Ammon's horn (tissue), 1 donor: ENCODE data around the gene KATNB1.
"Not testable (repeated sequence)": the region's sequence is repeated elsewhere in the genome, so short reads cannot be mapped to it uniquely, and the experiment has no call there.

Experiments
- DNase-seq: peaks from one replicate; pipeline ENCODE4 v3.0.0-alpha.2; 2016; ENCODE audit warnings: low spot score

KATNB1 gene

DNA sequence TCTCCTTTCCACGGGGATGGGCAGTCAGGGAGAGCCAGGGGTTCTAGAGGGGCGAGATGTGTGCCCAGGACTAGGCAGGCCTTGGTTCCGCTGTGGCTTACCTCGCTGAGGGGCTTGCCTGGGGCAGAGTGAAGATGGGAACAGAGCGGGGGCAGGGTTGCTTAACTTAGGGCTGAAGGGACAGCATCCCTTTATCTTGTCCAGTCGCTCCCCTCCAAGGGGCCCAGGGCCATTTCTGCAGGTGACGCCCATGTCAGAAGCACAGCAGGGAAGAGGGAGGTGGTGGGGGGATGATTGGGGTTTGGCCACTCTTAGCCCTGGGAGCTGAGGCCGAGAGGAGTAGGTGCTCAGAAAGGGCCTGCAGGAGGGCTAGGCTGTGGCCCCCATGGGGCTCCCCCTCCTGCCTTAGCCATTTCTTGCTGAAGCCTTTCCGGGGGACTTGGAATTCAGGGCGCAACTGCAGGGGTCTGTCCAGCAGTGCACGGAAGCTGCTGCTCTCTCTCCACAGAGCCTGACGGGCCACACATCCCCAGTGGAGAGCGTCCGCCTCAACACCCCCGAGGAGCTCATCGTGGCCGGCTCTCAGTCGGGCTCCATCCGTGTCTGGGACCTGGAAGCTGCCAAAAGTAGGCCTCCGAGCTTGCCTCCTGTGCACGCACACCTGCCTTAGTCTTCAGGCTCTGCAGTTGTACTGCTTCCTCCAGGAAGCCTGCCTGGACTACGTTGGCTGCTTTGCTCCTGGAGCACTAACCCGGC lies 8.5 kb downstream of the KATNB1 start:
- DNase-seq, result no peak

DNA sequence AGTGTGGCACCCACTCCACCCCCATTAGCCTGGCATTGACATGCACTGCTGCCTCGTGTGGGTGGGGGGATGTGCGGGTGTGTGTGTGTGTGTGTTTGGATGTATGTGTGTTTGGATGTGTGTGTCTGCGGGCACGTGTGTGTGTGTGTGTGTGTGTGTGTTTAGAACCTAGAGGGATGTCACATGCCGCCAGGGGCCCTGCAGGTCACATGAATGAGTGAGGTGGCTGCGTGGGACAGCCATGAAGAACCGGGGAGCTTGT lies 9.0 kb downstream of the KATNB1 start:
- no peak for DNase-seq

GRCh38 chr16:57745768-57746167 lies 10.2 kb downstream of the KATNB1 start:
- no peak for DNase-seq

GRCh38 chr16:57746316-57746715 lies 10.7 kb downstream of the KATNB1 start:
- not testable (repeated sequence) for DNase-seq

DNA sequence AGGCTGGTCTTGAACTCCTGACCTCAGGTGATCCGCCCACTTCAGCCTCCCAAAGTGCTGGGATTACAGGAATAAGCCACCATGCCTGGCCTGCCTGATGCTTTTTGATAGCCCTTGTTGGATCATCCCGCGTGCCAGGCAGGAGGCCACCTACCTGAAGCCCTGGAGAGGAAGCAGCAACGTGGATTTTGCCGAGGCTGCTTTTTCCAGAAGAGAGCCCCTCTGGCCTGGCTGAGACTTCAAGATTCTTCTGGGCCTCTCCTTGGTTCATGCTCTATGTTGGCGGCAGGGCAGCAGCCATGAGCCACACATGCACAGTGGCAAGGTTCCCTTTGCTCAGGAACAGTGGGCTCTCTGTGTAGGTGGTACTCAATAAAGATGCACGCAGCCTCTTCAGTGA lies 11.5 kb downstream of the KATNB1 start:
- no peak for DNase-seq

DNA sequence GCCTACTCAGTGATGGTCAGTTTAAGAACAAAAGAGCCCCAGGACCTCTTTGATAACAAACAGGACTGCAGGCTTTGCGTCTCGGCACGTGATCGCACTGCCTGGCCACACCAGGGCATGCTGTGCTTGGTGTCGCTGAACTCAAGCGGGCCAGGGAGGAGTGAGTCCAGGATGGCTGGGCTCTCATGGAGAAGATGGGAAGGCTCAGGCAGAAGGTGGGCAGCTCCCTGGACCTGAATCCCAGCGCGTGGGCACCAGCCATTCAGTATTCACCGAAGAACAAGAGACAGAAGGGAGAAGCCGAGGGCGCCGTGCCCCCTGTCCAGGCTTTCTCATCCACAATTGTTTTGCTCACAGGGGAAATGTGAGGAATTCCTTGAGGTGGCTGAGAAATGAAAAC lies 11.9 kb downstream of the KATNB1 start:
- no peak for DNase-seq

DNA sequence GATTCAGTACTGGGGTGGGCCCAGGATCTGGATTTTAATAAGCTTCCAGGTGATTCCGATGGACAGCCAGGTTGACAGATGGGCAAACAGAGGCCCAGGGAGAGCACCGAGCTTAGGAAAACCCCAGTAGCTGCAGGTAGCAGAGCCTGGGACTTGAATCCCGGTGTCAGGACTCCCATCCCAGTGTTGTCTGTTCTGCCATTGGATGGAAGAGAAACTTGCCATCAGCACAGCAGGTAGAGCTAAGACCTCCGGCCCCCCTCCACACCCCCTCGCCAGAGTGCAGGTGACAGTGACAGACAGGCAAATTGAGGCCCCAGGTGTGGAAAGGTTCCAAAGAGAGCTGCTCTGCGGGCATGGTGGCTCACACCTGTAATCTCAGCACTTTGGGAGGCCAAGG lies 12.4 kb downstream of the KATNB1 start:
- DNase-seq, result no peak

DNA sequence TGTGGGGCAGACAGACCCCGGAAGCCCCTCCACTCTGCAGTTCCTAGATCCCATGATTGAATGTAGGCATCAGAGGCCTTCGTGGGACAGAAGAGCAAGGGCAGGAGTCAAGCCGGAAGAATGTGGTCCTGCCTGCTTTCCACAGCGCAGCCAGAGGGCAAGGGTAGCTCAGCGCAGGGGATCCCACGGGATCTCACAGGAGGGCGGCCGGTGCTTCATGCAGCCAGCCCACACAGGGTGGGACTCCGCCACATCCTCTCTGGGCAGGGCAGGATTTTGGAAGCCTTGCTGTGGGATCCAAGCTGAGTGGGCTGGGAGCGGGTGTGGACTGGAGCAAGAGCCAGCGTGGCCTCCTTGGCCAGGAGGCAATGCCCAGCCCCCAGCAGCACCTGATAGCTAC lies 13.0 kb downstream of the KATNB1 start:
- DNase-seq, result no peak

- DNase-seq, result no peak
Observed at GRCh38 chr16:57749101-57749692, 13.6 kb downstream of the KATNB1 start.

- DNase-seq, result no peak
Observed at GRCh38 chr16:57749856-57750452, 14.4 kb downstream of the KATNB1 start.

DNA sequence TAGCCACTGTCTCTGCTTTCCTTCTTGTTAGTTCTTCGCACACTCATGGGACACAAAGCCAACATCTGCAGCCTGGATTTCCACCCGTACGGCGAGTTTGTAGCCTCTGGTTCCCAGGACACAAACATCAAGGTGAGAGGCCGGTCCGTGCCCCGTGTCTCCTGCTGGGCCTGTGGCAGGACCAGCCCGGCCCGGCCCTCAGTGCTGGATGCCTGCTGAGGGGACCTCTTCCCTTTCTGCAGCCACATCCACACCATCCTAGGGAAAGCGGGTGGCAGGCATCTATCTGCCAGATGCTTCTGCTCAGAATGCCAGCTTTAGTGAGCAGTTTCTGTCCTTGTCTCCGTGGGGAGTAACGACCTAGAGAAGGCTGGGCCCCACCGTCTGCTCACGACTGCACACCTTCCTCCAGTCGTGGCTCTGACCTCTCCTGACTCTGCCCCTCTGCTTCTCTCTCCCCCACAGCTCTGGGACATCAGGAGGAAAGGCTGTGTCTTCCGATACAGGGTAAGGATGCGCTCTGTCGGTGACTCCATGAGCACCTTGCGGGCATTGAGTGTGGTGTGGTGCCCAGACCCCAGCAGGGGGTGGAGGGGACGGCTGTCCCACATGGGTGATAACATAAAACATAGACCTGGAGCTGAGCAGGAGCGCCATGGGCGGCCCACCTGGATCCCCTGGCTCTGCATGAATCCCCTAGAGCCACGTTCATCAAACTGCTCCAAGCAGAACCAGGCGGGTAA lies 15.4 kb downstream of the KATNB1 start:
- no peak for DNase-seq

- no peak for DNase-seq
Observed at GRCh38 chr16:57751539-57752202, 16.1 kb downstream of the KATNB1 start.

DNA sequence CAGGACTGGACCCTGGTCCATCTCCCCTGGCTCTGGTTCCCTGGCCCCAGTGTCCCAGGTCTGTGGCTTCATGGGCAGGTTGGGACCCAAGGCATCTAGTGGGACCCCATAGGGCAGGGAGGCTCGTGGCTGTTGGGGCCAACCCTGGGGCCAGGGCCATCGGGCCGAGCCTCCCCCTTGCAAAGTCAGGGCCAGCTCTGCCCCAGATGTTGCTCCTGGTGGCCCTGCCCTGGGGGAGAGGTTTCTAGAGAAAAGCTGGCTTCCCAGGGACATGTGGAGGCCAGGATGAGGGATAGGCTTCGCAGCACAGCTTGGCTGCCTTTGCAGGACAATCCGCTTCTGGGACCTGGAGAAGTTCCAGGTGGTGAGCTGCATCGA lies 16.6 kb downstream of the KATNB1 start:
- DNase-seq, result no peak

GRCh38 chr16:57752581-57753447 lies 17.2 kb downstream of the KATNB1 start:
- no peak for DNase-seq

- no peak for DNase-seq
Observed at GRCh38 chr16:57753448-57754353, 18.1 kb downstream of the KATNB1 start.

DNA sequence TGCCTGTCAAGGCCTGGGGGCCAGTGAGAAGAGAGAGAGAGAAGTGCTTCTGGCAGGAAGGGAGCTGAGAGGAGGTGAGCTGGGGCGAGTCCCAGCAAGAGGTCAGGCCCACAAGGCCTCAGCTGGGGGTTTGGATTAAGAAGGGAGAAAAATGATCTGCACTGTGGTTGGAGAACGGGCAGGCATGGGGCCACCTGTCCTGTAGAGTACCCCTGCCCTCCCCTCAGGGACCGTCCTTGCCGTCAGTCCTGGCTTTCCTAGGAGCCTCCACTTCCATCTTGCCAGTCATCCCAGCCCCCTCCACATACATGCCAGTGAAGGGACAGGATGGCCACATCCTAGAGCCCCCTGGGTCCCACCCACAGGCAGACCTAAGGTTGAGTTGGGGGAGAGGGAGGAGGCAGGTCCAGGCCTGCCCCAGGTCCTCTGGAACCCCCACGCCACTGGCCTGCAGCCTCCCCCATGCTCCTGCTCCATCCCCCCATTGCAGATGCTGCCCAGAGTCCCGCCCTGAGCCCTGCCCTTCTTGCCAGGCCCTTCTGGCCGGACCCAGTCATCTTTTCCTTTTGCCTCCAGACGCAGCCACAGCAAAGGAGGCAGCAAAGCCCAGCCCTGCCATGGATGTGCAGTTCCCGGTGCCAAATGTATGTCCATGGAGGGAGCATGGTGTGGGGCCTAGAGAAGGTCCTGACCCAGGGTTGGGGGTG lies 18.9 kb downstream of the KATNB1 start:
- no peak for DNase-seq

DNA sequence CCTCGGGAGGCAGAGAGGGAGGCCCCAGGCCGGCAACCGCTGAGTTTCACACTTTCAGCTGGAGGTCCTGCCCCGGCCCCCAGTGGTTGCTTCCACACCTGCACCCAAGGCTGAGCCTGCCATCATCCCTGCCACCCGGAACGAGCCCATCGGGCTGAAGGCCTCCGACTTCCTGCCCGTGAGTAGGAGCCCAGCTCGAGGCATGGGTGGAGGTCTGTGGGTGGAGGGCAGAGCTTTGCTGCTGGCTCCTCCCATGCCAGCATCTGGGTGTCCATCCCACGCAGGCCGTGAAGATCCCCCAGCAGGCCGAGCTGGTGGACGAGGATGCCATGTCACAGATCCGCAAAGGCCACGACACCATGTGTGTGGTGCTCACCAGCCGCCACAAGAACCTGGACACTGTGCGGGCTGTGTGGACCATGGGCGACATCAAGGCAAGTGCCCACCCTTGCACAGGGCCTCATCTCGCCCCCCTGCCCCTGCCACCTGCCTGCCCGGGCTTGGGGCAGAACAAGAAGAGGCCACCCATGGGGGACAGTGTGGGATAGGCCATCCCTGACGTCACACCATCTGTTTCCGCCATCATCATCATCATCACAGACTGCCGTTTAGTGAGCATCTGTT lies 19.6 kb downstream of the KATNB1 start:
- DNase-seq, result no peak

GRCh38 chr16:57755726-57756423 lies 20.3 kb downstream of the KATNB1 start:
- DNase-seq, result no peak
